GM06990 (cell line): ENCODE data around the gene MRPS14.

Source experiments
- DNase-seq: peaks from one replicate; pipeline ENCODE4 v3.0.0-alpha.2; 2011; ENCODE audit not compliant: insufficient read length; ENCODE audit errors: extremely low read depth
- H3K27me3 ChIP-seq: replicated peaks from 2 replicates; pipeline ENCODE4 v1.6.0; 2011; ENCODE audit warnings: low read length; ENCODE audit not compliant: control insufficient read depth, insufficient read depth
- H3K36me3 ChIP-seq: 2 replicates; pipeline ENCODE4 v1.5.1; 2011; ENCODE audit warnings: low read length; ENCODE audit not compliant: control insufficient read depth, insufficient read depth
- H3K4me3 ChIP-seq: replicated peaks from 2 replicates; pipeline ENCODE4 v1.5.1; 2011; ENCODE audit warnings: low read depth, mild to moderate bottlenecking, control low read depth, low read length
- CTCF ChIP-seq: IDR thresholded peaks from 2 replicates; pipeline ENCODE4 v1.5.1; 2011; ENCODE audit warnings: low read length, control low read depth, mild to moderate bottlenecking, inconsistent platforms; ENCODE audit not compliant: insufficient read depth, poor library complexity, severe bottlenecking

Gene MRPS14

GRCh38 chr1:174968750-174969244 is 54.4 kb downstream of the MRPS14 start:
- TF ChIP-seq CTCF = no peak
- peak; percentile 65 for DNase-seq
- Histone ChIP-seq H3K4me3 (no peak overlapping the region), H3K36me3 (no peaks in the 10 kb centered on the region; the same call in 1 of the 2 replicates), H3K27me3 (no peaks in the 10 kb centered on the region)

- Histone ChIP-seq H3K4me3 (no peak overlapping the region), H3K27me3 (no peaks in the 10 kb centered on the region), H3K36me3 (no peaks in the 10 kb centered on the region; the same call in 1 of the 2 replicates)
- TF ChIP-seq CTCF = no peak
- DNase-seq = no peak
Observed at GRCh38 chr1:174967845-174968705, 55.1 kb downstream of the MRPS14 start.

- Histone ChIP-seq H3K36me3 (no peaks in the 10 kb centered on the region; the same call in 1 of the 2 replicates), H3K4me3 (no peak overlapping the region), H3K27me3 (no peaks in the 10 kb centered on the region)
- TF ChIP-seq CTCF = no peak
- DNase-seq = no peak
Observed at GRCh38 chr1:174966008-174966572, 57.1 kb downstream of the MRPS14 start.

GRCh38 chr1:174965362-174966007 is 57.7 kb downstream of the MRPS14 start:
- no peaks in the 10 kb centered on the region for H3K27me3 ChIP-seq
- no peak for TF ChIP-seq CTCF
- no peaks in the 10 kb centered on the region; the same call in 1 of the 2 replicates for H3K36me3 ChIP-seq
- no peak for DNase-seq
- H3K4me3 ChIP-seq = no peak overlapping the region

- H3K27me3 ChIP-seq = no peaks in the 10 kb centered on the region
- TF ChIP-seq CTCF = no peak
- no peak for DNase-seq
- no peak overlapping the region for H3K4me3 ChIP-seq
- no peaks in the 10 kb centered on the region; the same call in none of the 2 replicates for H3K36me3 ChIP-seq
Observed at GRCh38 chr1:174964972-174965361, 58.3 kb downstream of the MRPS14 start.
